K562 (cell line): ENCODE measurements around the gene SNX4. TPM values are rescaled to one million over a fixed set of nuclear protein-coding genes. Genes with fewer than 3 reads are reported as not detected.

ENCODE experiments used
- ATAC-seq: fragments of 200-7000 bp; cut with Tn5 transposase; 3 replicates; pipeline ENCODE4 v1.9.1; 2020; ENCODE audit warnings: moderate library complexity
- BruUV-seq: library from RNA; stranded (reverse); fragments of 400-500 nt; replicated peaks from 2 replicates; lab custom pipeline; 2021; lab: Mats Ljungman, UMichigan
- CTCF ChIA-PET: fragments of 300-600 bp; formaldehyde crosslinking; extraction: SDS; loops from one replicate; lab custom pipeline; 2021; ENCODE audit warnings: low intra/inter-chr PET ratio; lab: Yijun Ruan, JAX
- POLR2A ChIA-PET: fragments of 300-600, 350-650 bp; sonication (Branson Sonifier 250); formaldehyde crosslinking; extraction: SDS; loops from one replicate; lab custom pipeline; 2021; ENCODE audit warnings: antibody characterized with exemption, inconsistent platforms; lab: Yijun Ruan, JAX
- DNase-seq, 4 experiments: peaks; one replicate each; pipeline versions ENCODE4 v3.0.0 to v3.0.0-alpha.2; 2011 to 2018; ENCODE audit warnings: low spot score in 3 of 4, mixed read lengths in 3 of 4; ENCODE audit errors: extremely low read depth in 1 of 4
- FAIRE-seq: peaks from 2 replicates; lab custom pipeline; 2011; peaks lifted over from hg19 to GRCh38; lab: Jason Lieb, UNC
- H2AFZ ChIP-seq: 2 replicates; pipeline ENCODE4 v1.6.0; 2011; ENCODE audit warnings: low read depth, low read length, control low read depth, inconsistent platforms
- H3K27ac ChIP-seq: fragments of 200-600 bp; 3 replicates; pipeline ENCODE4 v1.8.0; 2011; ENCODE audit warnings: low read depth, mild to moderate bottlenecking, control low read depth, inconsistent platforms, low read length, moderate library complexity, mixed read lengths; ENCODE audit errors: extremely low read depth
- H3K27me3 ChIP-seq, 2 experiments: fragments of 300-600 bp in 1 of 2; 2 replicates in 1 of 2; 3 replicates in 1 of 2; pipeline versions ENCODE4 v1.6.0 to v1.8.0; 2011; ENCODE audit warnings: inconsistent platforms in 2 of 2, low read length in 2 of 2, mild to moderate bottlenecking in 1 of 2, mixed read lengths in 1 of 2, moderate library complexity in 1 of 2; ENCODE audit not compliant: control insufficient read depth in 2 of 2, insufficient read depth in 2 of 2
- H3K36me3 ChIP-seq: fragments of 300-600 bp; 3 replicates; pipeline ENCODE4 v1.8.0; 2011; ENCODE audit warnings: mild to moderate bottlenecking, low read length, inconsistent platforms; ENCODE audit not compliant: control insufficient read depth, insufficient read depth
- H3K4me1 ChIP-seq, 2 experiments: fragments of 200-600 bp in 1 of 2; replicated peaks in 1 of 2; 2 replicates in 1 of 2; 3 replicates in 1 of 2; pipeline versions ENCODE4 v1.5.1 to v1.8.0; 2011; ENCODE audit warnings: inconsistent platforms in 2 of 2, low read length in 2 of 2, mild to moderate bottlenecking in 1 of 2, mixed read lengths in 1 of 2, moderate library complexity in 1 of 2; ENCODE audit not compliant: control insufficient read depth in 2 of 2, insufficient read depth in 2 of 2
- H3K4me2 ChIP-seq: 2 replicates; pipeline ENCODE4 v1.6.1; 2011; ENCODE audit warnings: low read length, control low read depth, inconsistent platforms, mixed read lengths; ENCODE audit not compliant: insufficient read depth
- H3K4me3 ChIP-seq: fragments of 200-600 bp; sonication (generic), shearing (Covaris generic); 2 replicates; pipeline ENCODE4 v1.5.1; 2016; ENCODE audit warnings: control low read depth, inconsistent platforms
- H3K79me2 ChIP-seq: fragments of 200-600 bp; 3 replicates; pipeline ENCODE4 v1.8.0; 2011; ENCODE audit warnings: low read length, inconsistent platforms; ENCODE audit not compliant: control insufficient read depth, insufficient read depth
- H3K9ac ChIP-seq, 2 experiments: 2 replicates each; pipeline versions ENCODE4 v1.6.0 to v1.6.1; 2011; ENCODE audit warnings: low read depth in 2 of 2, low read length in 2 of 2, control low read depth in 1 of 2, inconsistent platforms in 1 of 2, mild to moderate bottlenecking in 1 of 2, mixed read lengths in 1 of 2; ENCODE audit not compliant: insufficient read depth in 1 of 2
- H3K9me1 ChIP-seq: one replicate; pipeline ENCODE4 v1.6.0; 2011; ENCODE audit warnings: inconsistent platforms, mild to moderate bottlenecking, low read length, moderate library complexity; ENCODE audit not compliant: control insufficient read depth, insufficient read depth
- H3K9me3 ChIP-seq: replicated peaks from 2 replicates; pipeline ENCODE4 v1.5.1; 2011; ENCODE audit warnings: low read depth, low read length, inconsistent platforms; ENCODE audit not compliant: control insufficient read depth, insufficient read depth
- H4K20me1 ChIP-seq: replicated peaks from 2 replicates; pipeline ENCODE4 v1.6.1; 2011; ENCODE audit warnings: low read length, inconsistent platforms, mixed read lengths; ENCODE audit not compliant: control insufficient read depth, insufficient read depth
- ARID1B ChIP-seq: fragments of 450-650 bp; IDR thresholded peaks from 2 replicates; pipeline ENCODE4 v1.6.1; 2016; ENCODE audit warnings: antibody characterized with exemption, mild to moderate bottlenecking, inconsistent platforms
- BDP1 ChIP-seq: IDR thresholded peaks from 3 replicates; pipeline ENCODE4 v1.6.1; 2011; ENCODE audit not compliant: insufficient read length, insufficient read depth
- EGR1 ChIP-seq: fragments of 450-650 bp; conservative IDR thresholded peaks from 2 replicates; pipeline ENCODE4 v1.6.1; 2017; ENCODE audit warnings: mild to moderate bottlenecking
- FOXJ2 ChIP-seq: fragments of 200-800 bp; sonication (Bioruptor generic); IDR thresholded peaks from 2 replicates; pipeline ENCODE4 v1.6.1; 2016; ENCODE audit warnings: missing genetic modification characterization, missing compliant biosample characterization
- NBN ChIP-seq: fragments of 450-650 bp; IDR thresholded peaks from 2 replicates; pipeline ENCODE4 v1.6.1; 2016; ENCODE audit warnings: low read depth, mild to moderate bottlenecking
- PKNOX1 ChIP-seq: fragments of 450-650 bp; IDR thresholded peaks from 2 replicates; pipeline ENCODE4 v1.6.1; 2016
- PRDM10 ChIP-seq: fragments of 450-650 bp; IDR thresholded peaks from 2 replicates; pipeline ENCODE4 v1.6.1; 2018; ENCODE audit not compliant: partially characterized antibody
- ZBTB8A ChIP-seq: fragments of 450-650 bp; IDR thresholded peaks from 2 replicates; pipeline ENCODE4 v1.6.1; 2018; ENCODE audit warnings: mild to moderate bottlenecking, moderate library complexity; ENCODE audit not compliant: partially characterized antibody
- ZNF124 ChIP-seq: sonication (generic); formaldehyde crosslinking; IDR thresholded peaks from 2 replicates; pipeline ENCODE4 v1.8.1; 2022; ENCODE audit warnings: missing genetic modification reagents
- ZNF263 ChIP-seq: sonication (generic); formaldehyde crosslinking; IDR thresholded peaks from 2 replicates; pipeline ENCODE4 v1.8.0; 2022; ENCODE audit warnings: mild to moderate bottlenecking, missing genetic modification reagents, borderline replicate concordance
- ZNF592 ChIP-seq: fragments of 450-650 bp; IDR thresholded peaks from 2 replicates; pipeline ENCODE4 v1.6.1; 2017; ENCODE audit warnings: antibody characterized with exemption, mild to moderate bottlenecking
- ZNF830 ChIP-seq: fragments of 250-450 bp; sonication (Bioruptor Pico); IDR thresholded peaks from 2 replicates; pipeline ENCODE4 v1.5.0; 2021; ENCODE audit warnings: mild to moderate bottlenecking
- WGBS: fragments of 100-300 bp; shearing (Covaris generic); methylation state at CpG from one replicate; pipeline ENCODE4 v1.1.6; 2016; ENCODE audit warnings: low coverage, mixed read lengths; ENCODE audit not compliant: insufficient coverage; ENCODE audit errors: missing lambda C conversion rate; 5-methylcytosine and 5-hydroxymethylcytosine counted together
- in situ Hi-C: fragments of 300-500 bp; cut with MboI; formaldehyde crosslinking; loops from 4 replicates; pipeline ENCODE4 v1.15.0; 2018; ENCODE audit warnings: inconsistent platforms, mixed read lengths
- intact Hi-C: fragments of 100-400 bp; cut with micrococcal nuclease; formaldehyde crosslinking; loops from 2 replicates; pipeline ENCODE4 v1.14.2; 2022
- polyA plus RNA-seq, 8 experiments: library from polyadenylated mRNA; depleted of rRNA in 4 of 8; stranded (reverse) in 5 of 8; unstranded in 3 of 8; fragments of >200 nt; fragmentation: Nextera tagmentation in 2 of 8; fragmentation: Illumina TruSeq in 1 of 8; extraction: Ambion mirVana in 2 of 8; extraction: Trizol in 1 of 8; gene quantifications; 2 replicates each; pipeline versions ENCODE4 v1.2.1 to v1.2.3, GENCODE V29; 2011 to 2014; ENCODE audit warnings: inconsistent platforms in 1 of 8, missing spikeins in 1 of 8
- total RNA-seq, 7 experiments: library from RNA; depleted of rRNA in 6 of 7; stranded (reverse); fragments of >200 nt in 6 of 7; fragmentation: Illumina TruSeq in 2 of 7; extraction: Trizol in 2 of 7; gene quantifications; 2 replicates each; pipeline versions ENCODE4 v1.2.1 to v1.2.3, GENCODE V29; 2011 to 2021; ENCODE audit warnings: low replicate concordance in 1 of 7

SNX4 gene
- total and polyA plus RNA-seq, 9 of the 15 experiments (the other 6 are each of a cell fraction or from before 2014, with no cell fraction given), result 11.4 to 40.3 (median 30.0) TPM

- peaks cover 44% of the 10 kb centered on the region; the same call in 2 of the 3 replicates for H3K36me3 ChIP-seq
- peak overlapping the region in 1 of 2 experiments; percentile 50; a peak in 1 of 4 replicates for H3K9ac ChIP-seq
- ATAC-seq (peak; percentile 86), FAIRE-seq (peak; percentile 90), DNase-seq (peak; percentile 12 to 68 (median 34))
- WGBS, result 0% methylated on average over 2 of the region's 2 CpGs
- H3K27ac ChIP-seq, result peak overlapping the region; percentile 74; the same call in 2 of the 3 replicates
- in situ Hi-C loops (no loop called here), intact Hi-C loops (no loop called here)
- H3K79me2 ChIP-seq, result no peaks in the 10 kb centered on the region
- H3K4me1 ChIP-seq, result peaks cover 0 to 13% of the 10 kb centered on the region in 2 experiments; a peak in 2 of 5 replicates
- no peaks in the 10 kb centered on the region for H4K20me1 ChIP-seq
- no peaks in the 10 kb centered on the region for H3K9me3 ChIP-seq
- no peak overlapping the region for H3K4me2 ChIP-seq
- H3K27me3 ChIP-seq, result no peaks in the 10 kb centered on the region
- H2AFZ ChIP-seq, result no peak overlapping the region
- H3K9me1 ChIP-seq, result no peaks in the 10 kb centered on the region
- POLR2A ChIA-PET, result no interaction called here
- H3K4me3 ChIP-seq, result no peak overlapping the region
- CTCF ChIA-PET, result interaction anchor here (0.7 kb wide), 1 partner anchor 86 kb away, joined by 5 read pairs; no protein-coding TSS in a partner anchor
- no TSS peak for BruUV-seq
- TF ChIP-seq ARID1B, result peak; percentile 37
- TF ChIP-seq ZNF830, result no peak
- peak; percentile 67 for TF ChIP-seq PRDM10
- no peak for TF ChIP-seq ZNF263
- no peak for TF ChIP-seq BDP1
- TF ChIP-seq PKNOX1, result 0 out of 2 replicates have a peak, but pooled peaks have one; percentile 21
- TF ChIP-seq ZBTB8A, result no peak
- TF ChIP-seq FOXJ2 (tag), result no peak
- TF ChIP-seq NBN, result peak; percentile 40; the same call in 1 of the 2 replicates
- TF ChIP-seq ZNF592, result peak; percentile 78
- no peak for TF ChIP-seq EGR1
- no peak for TF ChIP-seq ZNF124
Measured at GRCh38 chr3:125496701-125497100, 23.3 kb downstream of the SNX4 start.
